Prostate gland (tissue), 2 donors: ENCODE measurements around the gene FUT8.

Experiments used
- CTCF ChIP-seq, 4 experiments: fragments of 200-600 bp in 2 of 4; fragments of 450-650 bp in 2 of 4; sonication (generic) in 2 of 4; IDR thresholded peaks; 1 replicate in 3 of 4; 2 replicates in 1 of 4; pipeline ENCODE4 v1.5.1; 2016 to 2019; ENCODE audit warnings: antibody characterized with exemption in 4 of 4, mild to moderate bottlenecking in 2 of 4, moderate library complexity in 2 of 4
- POLR2A ChIP-seq: fragments of 450-650 bp; IDR thresholded peaks from one replicate; pipeline ENCODE4 v1.6.1; 2016; ENCODE audit warnings: antibody characterized with exemption, mild to moderate bottlenecking

- TF ChIP-seq CTCF (IDR thresholded peaks at IDR 0.05), result no peak
- no peak for TF ChIP-seq POLR2A
Observed at GRCh38 chr14:65774041-65774440, 361.5 kb downstream of the FUT8 start.
